LNCaP clone FGC (cell line): ENCODE data around the gene BHLHE23.

Source experiments
- DNase-seq: peaks from one replicate; pipeline ENCODE4 v3.0.0-alpha.2; 2011; ENCODE audit warnings: low read depth
- H3K4me3 ChIP-seq: 2 replicates; pipeline ENCODE4 v1.5.1; 2011; ENCODE audit warnings: mild to moderate bottlenecking, low read depth, low read length, control low read depth
- CTCF ChIP-seq: IDR thresholded peaks from 2 replicates; pipeline ENCODE4 v1.5.1; 2012; ENCODE audit warnings: mild to moderate bottlenecking; ENCODE audit not compliant: control insufficient read depth, insufficient read depth; ENCODE audit errors: extremely low read depth

The BHLHE23 gene

GRCh38 chr20:63033794-63034709, 27.3 kb upstream of the BHLHE23 start:
- no peak overlapping the region for H3K4me3 ChIP-seq
- no peak for DNase-seq
- TF ChIP-seq CTCF: no peak

- no peak overlapping the region for H3K4me3 ChIP-seq
- no peak for DNase-seq
These were observed 26.4 kb upstream of the BHLHE23 start for GRCh38 chr20:63032861-63033793.

GRCh38 chr20:63032026-63032800, 25.4 kb upstream of the BHLHE23 start:
- no peak overlapping the region for H3K4me3 ChIP-seq
- TF ChIP-seq CTCF: no peak
- DNase-seq: no peak

More at GRCh38 chr20:63032861-63033793, 26.4 kb upstream of the BHLHE23 start:
- no peak for TF ChIP-seq CTCF

GRCh38 chr20:63031251-63032014, 24.7 kb upstream of the BHLHE23 start:
- no peak for TF ChIP-seq CTCF
- H3K4me3 ChIP-seq: no peak overlapping the region
- DNase-seq: no peak

- TF ChIP-seq CTCF: no peak
- DNase-seq: no peak
- H3K4me3 ChIP-seq: no peak overlapping the region
These were observed 22.8 kb upstream of the BHLHE23 start for GRCh38 chr20:63029358-63030121.
